Measurements from ENCODE around the gene CACNA1G. TPM values are rescaled to one million over a fixed set of nuclear protein-coding genes. Genes with fewer than 3 reads are reported as not detected.
A peak's percentile ranks its signal among the peaks of the same experiment; 100 is the strongest.

CACNA1G gene
- total RNA-seq, 1 experiment from 2014 or later = 0.04 TPM

DNA sequence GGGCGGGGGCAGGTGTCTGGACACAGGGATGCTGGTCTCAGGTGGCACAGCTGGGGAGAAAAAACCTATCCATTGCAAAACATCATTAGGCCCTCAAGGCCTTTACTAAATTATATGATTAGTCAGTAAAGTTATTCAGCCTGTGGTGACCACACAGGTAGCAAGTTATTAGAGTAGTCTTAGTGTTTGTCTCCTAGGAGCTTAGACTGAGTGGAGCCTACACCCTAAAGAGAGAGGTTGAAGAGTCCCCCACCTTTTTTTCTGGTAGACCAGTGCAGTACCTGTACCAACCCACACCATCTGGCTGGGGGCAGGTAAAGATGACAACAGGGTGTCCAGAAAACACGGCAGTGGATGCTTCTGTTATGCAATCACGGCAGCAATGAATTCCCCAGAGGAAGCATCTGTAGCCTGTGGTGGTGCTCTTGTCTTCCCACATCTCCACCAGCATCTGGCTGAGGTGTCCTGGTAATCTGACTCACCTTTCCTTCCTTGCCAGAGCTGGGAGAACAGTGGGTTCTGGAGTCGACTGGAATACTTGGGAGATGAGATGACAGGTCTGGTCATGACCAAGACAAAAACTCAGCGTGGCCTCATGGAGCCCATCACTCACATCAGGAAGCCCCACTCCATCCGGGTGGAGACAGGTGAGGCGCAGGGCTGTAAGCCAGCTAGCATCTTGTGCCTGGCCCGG is 41.2 kb upstream of the CACNA1G start:
- ChIA-PET CTCF (interaction anchor here (0.6 kb wide), 1 partner anchor 9 kb away, joined by 4 read pairs; no protein-coding TSS in a partner anchor), POLR2A (ENCODE audit: unreplicated experiment) (interaction anchor here (0.5 kb wide), 1 partner anchor 1676 kb away, joined by 3 read pairs; no protein-coding TSS in a partner anchor)
- H3K9ac ChIP-seq (ENCODE audit: low read length) = no peak overlapping the region
- no peaks in the 10 kb centered on the region for H3F3A ChIP-seq (ENCODE audit: low read length, unreplicated experiment)
- TF ChIP-seq EZH2phosphoT487 (IDR thresholded peaks at IDR 0.05; ENCODE audit: borderline replicate concordance, low read length) = no peak
- TF ChIP-seq EZH2 (IDR thresholded peaks at IDR 0.05; ENCODE audit: low read length, unreplicated experiment) = no peak
- no peak for TF ChIP-seq CTCF (conservative IDR thresholded peaks at IDR 0.05; ENCODE audit: low read depth, low read length)
- intact Hi-C loops (cut with micrococcal nuclease) = no loop called here
- H3K79me2 ChIP-seq (ENCODE audit: low read length) = no peaks in the 10 kb centered on the region
- no TSS peak for BruUV-seq (replicated peaks)
- no peak overlapping the region for H3K4me3 ChIP-seq (ENCODE audit: low read length)
- H3K9me3 ChIP-seq (ENCODE audit: low read length) = no peaks in the 10 kb centered on the region
- H3K27me3 ChIP-seq (ENCODE audit: low read length) = no peaks in the 10 kb centered on the region
- no peak overlapping the region for H2AFZ ChIP-seq (ENCODE audit: low read length)
- DNase-seq = peak; percentile 65
- H4K20me1 ChIP-seq (ENCODE audit: low read length) = no peaks in the 10 kb centered on the region
- no peaks in the 10 kb centered on the region for H3K9me2 ChIP-seq (replicated peaks; ENCODE audit: low read length)
- H3K4me2 ChIP-seq (ENCODE audit: low read length) = no peak overlapping the region
- ATAC-seq = peak; percentile 45
- no peaks in the 10 kb centered on the region for H3K36me3 ChIP-seq (ENCODE audit: low read depth, low read length)
- H3K4me1 ChIP-seq (ENCODE audit: insufficient read depth, low read length) = peaks cover 3% of the 10 kb centered on the region; the same call in 1 of the 2 replicates
- no peak overlapping the region for H3K27ac ChIP-seq (ENCODE audit: low read length)

- DNase-seq (no peak), ATAC-seq (no peak)
- peaks cover 3% of the 10 kb centered on the region; the same call in 1 of the 2 replicates for H3K4me1 ChIP-seq (ENCODE audit: insufficient read depth, low read length)
- no peaks in the 10 kb centered on the region for H3K36me3 ChIP-seq (ENCODE audit: low read depth, low read length)
- no peaks in the 10 kb centered on the region for H4K20me1 ChIP-seq (ENCODE audit: low read length)
- H3K9me3 ChIP-seq (ENCODE audit: low read length) = no peaks in the 10 kb centered on the region
- no peak overlapping the region for H3K9ac ChIP-seq (ENCODE audit: low read length)
- no peak overlapping the region for H3K4me2 ChIP-seq (ENCODE audit: low read length)
- no peaks in the 10 kb centered on the region for H3K27me3 ChIP-seq (ENCODE audit: low read length)
- no peak overlapping the region for H3K4me3 ChIP-seq (ENCODE audit: low read length)
- H3K9me2 ChIP-seq (replicated peaks; ENCODE audit: low read length) = no peaks in the 10 kb centered on the region
- POLR2A ChIA-PET (ENCODE audit: unreplicated experiment) = no interaction called here
- CTCF ChIA-PET = no interaction called here
- no peaks in the 10 kb centered on the region for H3K79me2 ChIP-seq (ENCODE audit: low read length)
- intact Hi-C loops (cut with micrococcal nuclease) = no loop called here
- no peak overlapping the region for H3K27ac ChIP-seq (ENCODE audit: low read length)
- H3F3A ChIP-seq (ENCODE audit: low read length, unreplicated experiment) = no peaks in the 10 kb centered on the region
- no TSS peak for BruUV-seq (replicated peaks)
- no peak overlapping the region for H2AFZ ChIP-seq (ENCODE audit: low read length)
- TF ChIP-seq EZH2 (IDR thresholded peaks at IDR 0.05; ENCODE audit: low read length, unreplicated experiment) (no peak), CTCF (conservative IDR thresholded peaks at IDR 0.05; ENCODE audit: low read depth, low read length) (no peak), EZH2phosphoT487 (IDR thresholded peaks at IDR 0.05; ENCODE audit: borderline replicate concordance, low read length) (no peak)
These were observed 40.0 kb upstream of the CACNA1G start for GRCh38 chr17:50520483-50520882.

- no peak overlapping the region for H2AFZ ChIP-seq (ENCODE audit: low read length)
- no peaks in the 10 kb centered on the region for H3K36me3 ChIP-seq (ENCODE audit: low read depth, low read length)
- no peak overlapping the region for H3K27ac ChIP-seq (ENCODE audit: low read length)
- H3K79me2 ChIP-seq (ENCODE audit: low read length) = no peaks in the 10 kb centered on the region
- H3F3A ChIP-seq (ENCODE audit: low read length, unreplicated experiment) = no peaks in the 10 kb centered on the region
- BruUV-seq (replicated peaks) = no TSS peak
- ChIA-PET CTCF (no interaction called here), POLR2A (ENCODE audit: unreplicated experiment) (no interaction called here)
- peaks cover 3% of the 10 kb centered on the region; the same call in 1 of the 2 replicates for H3K4me1 ChIP-seq (ENCODE audit: insufficient read depth, low read length)
- DNase-seq = no peak
- TF ChIP-seq EZH2phosphoT487 (IDR thresholded peaks at IDR 0.05; ENCODE audit: borderline replicate concordance, low read length) (no peak), EZH2 (IDR thresholded peaks at IDR 0.05; ENCODE audit: low read length, unreplicated experiment) (no peak), CTCF (conservative IDR thresholded peaks at IDR 0.05; ENCODE audit: low read depth, low read length) (no peak)
- no peaks in the 10 kb centered on the region for H3K27me3 ChIP-seq (ENCODE audit: low read length)
- intact Hi-C loops (cut with micrococcal nuclease) = no loop called here
- no peaks in the 10 kb centered on the region for H3K9me3 ChIP-seq (ENCODE audit: low read length)
- H3K9me2 ChIP-seq (replicated peaks; ENCODE audit: low read length) = no peaks in the 10 kb centered on the region
- H4K20me1 ChIP-seq (ENCODE audit: low read length) = no peaks in the 10 kb centered on the region
- no peak for ATAC-seq
- H3K4me3 ChIP-seq (ENCODE audit: low read length) = no peak overlapping the region
- no peak overlapping the region for H3K4me2 ChIP-seq (ENCODE audit: low read length)
- no peak overlapping the region for H3K9ac ChIP-seq (ENCODE audit: low read length)
These were observed 39.0 kb upstream of the CACNA1G start for GRCh38 chr17:50521514-50521913.

Data from PC-3 (cell line).